HG03139 (cell line): ENCODE measurements around the gene MEI4.
"Not testable (repeated sequence)": the region's sequence is repeated elsewhere in the genome, so short reads cannot be mapped to it uniquely, and the experiment has no call there.

Source experiments
- ATAC-seq: cut with Tn5 transposase; IDR thresholded peaks from one replicate; pipeline ENCODE4 v1.9.1; 2021; ENCODE audit not compliant: unreplicated experiment

Gene MEI4

DNA sequence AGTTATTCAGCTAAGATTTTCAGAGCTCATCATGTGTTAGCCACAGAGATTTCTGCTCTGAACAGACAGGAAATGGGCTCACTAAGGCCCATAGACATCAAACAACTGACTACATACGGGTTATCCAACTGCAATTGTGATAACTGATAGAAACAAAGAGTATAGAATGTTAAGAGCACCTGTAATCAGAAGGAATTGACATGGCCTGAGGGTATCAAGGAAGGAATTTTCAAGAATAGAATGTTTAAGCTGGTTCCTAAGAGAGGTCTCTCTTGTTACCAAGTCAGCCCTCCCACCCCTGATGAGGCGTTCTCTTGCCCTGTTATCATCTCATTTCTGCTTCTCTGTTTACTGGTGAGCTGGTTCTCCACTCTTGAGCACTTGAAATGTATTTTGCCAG, at the start of gene MEI4:
Gene MEI4, plus strand, starts transcription at position 301 of the 400 bp plus-strand sequence. CDS start 37,633 bp downstream, outside the sequence.
- no peak for ATAC-seq

DNA sequence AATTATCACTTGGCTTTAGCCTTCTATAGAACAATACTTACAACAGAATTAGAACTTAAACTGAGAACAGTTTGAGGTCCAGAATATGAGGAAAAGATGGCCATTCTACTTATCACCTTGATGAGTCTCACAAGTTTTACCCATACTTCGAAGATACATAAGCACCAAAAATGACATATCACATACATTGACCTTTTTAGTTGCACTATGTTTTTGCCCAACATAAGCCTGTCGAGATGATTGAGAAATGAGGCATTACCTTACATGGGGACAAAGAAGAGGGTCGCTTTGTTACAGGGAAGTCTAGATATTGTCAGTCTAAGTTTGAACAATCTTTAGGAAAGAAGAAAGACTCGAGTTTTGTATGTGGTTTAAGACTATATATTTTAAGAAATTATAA, 48.4 kb upstream of the MEI4 start:
- no peak for ATAC-seq

GRCh38 chr6:77607004-77607403, 45.8 kb upstream of the MEI4 start:
- ATAC-seq, result no peak

GRCh38 chr6:77609106-77609505, 43.7 kb upstream of the MEI4 start:
- ATAC-seq, result no peak

DNA sequence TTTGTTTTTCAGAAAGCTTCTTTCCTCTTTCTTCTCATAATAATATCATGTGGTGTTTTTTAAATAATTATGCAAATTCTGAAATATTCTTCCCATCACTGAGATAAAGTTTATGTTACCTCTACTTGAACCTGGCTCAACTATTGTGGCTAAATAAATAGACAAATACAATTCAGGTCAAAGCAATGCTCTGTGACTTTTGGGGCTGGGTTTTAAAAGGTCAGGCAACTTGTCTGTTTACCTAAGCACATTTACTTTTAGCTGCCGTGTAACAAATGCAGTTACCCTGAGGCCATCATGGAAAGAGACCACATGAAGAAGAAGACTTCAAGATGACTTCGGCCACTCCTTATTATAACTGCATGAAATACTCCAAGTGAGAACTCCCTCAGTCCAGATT, 33.7 kb upstream of the MEI4 start:
- no peak for ATAC-seq

- no peak for ATAC-seq
These were observed 32.5 kb upstream of the MEI4 start for GRCh38 chr6:77620278-77620882.

- no peak for ATAC-seq
These were observed 28.3 kb upstream of the MEI4 start for GRCh38 chr6:77624515-77624914.

DNA sequence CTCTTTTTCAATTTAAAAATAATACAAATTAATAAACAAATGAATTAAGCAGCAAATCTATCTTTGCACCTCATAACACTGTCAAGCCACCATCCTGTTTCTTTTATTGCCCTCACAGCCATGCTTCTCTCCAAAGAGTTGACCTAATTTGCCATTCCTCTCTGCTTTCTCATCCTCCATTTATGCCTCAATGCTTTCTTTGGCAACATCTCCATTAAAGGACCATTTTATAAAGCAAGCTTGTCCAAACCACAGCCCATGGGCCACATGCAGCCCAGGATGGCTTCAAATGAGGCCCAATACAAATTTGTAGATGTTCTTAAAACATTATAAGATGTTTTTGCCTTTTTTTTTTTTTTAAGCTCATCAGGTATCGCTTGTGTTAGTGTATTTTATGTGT, 26.4 kb upstream of the MEI4 start:
- no peak for ATAC-seq

GRCh38 chr6:77630014-77630413, 22.8 kb upstream of the MEI4 start:
- ATAC-seq, result no peak

- no peak for ATAC-seq
These were observed 19.4 kb upstream of the MEI4 start for GRCh38 chr6:77633471-77633870.

- ATAC-seq, result no peak
These were observed 18.7 kb upstream of the MEI4 start for GRCh38 chr6:77633993-77634715.

DNA sequence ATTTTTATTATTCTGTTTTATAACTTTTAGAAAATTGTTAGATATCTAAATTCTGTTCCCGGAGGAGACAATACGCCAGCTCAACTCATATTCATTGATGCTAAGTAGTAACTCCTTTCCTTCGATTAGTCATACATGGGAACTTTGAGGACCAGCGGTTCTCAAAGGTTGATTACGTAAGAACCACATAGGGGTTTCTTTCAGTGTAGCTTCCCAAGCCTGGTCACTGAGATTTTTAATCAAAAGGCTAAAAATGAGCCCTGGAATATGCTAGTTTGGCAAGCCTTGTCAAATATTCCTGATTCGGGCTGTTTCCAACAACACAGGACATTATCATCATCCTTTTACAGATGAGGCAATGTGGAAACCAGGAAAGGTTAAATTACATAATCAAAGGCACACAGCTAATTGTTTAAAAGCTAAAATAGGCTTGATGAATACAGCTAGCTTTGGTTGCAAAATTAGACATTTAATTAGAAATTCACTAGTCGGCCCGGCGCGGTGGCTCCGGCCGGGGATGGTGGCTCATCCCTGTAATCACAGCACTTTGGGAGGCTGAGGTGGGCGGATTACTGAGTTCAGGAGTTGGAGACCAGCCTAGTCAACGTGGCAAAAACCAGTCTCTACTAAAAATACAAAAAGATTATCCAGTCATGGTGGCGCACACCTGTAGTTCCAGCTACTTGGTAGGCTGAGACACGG, 14.6 kb upstream of the MEI4 start:
- no peak for ATAC-seq

DNA sequence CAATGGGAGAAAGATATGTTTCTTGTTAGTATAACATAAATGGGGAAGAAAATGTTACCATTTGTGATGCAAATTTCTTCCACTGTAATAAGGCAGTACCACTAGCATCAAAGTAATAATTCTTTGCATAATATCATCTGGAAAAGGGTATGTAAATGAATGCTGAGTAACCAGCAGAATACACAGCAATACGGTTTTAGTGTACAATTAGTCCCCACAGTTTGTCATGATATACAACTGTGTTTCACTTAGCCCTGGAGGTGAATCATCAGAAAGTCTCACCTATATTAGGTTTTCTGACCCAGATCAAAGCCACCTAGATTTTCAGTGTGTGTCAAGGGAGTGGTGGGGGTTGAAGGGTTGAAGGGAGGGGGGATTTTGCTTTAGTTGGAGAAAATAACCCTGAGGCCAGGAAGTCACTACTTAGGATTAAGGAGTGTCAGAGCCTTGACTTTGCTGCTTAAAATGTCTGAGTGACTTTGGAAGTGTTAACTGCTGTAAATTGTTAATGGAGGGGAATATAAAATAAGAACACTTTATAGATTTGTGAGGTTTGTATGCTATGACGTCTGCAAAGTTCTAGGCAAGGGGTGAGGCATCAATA, 8.6 kb upstream of the MEI4 start:
- no peak for ATAC-seq

DNA sequence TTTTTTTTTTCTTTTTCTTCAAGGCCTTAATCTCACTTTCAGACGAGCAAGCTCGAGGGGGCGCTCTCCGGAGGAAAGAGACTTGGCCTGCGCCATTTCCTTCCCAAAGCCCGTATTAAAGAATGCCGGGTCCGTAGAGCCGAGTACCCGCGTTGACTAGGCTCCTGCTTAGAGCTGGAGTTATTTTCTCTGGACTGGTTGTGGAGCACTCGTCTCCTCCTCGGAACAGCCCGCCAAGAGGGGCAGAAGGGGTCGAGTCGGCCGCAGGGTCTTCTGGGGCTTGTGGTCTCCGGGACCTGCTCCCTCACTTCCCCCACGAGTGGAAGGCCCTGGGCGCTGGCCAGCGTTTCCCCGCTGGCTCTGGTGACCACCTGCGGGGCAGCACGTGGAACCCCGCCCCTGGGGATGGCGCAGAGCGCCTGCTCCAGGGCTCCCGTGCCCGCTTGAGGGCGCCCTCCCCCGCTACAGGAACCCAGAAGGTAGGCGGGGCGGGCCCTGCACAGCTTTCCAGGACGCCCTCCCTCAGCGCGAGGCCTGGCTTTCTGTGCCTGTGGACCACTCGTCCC, 2.7 kb upstream of the MEI4 start:
- ATAC-seq, result no peak

- ATAC-seq, result no peak
These were observed 977 bp downstream of the MEI4 start for GRCh38 chr6:77653816-77654215.

DNA sequence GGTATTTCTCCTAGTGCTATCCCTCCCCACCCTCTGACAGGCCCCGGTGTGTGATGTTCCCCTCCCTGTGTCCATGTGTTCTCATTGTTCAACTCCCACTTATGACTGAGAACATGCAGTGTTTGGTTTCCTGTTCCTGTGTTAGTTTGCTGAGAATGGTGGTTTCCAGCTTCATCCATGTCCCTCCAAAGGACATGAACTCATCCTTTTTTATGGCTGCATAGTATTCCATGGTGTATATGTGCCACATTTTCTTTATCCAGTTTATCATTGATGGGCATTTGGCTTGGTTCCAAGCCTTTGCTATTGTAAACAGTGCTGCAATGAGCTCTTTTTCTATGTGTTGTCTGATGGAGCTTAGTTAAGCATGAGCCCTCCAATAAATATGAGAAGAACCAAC, 2.2 kb downstream of the MEI4 start:
- ATAC-seq, result not testable (repeated sequence)

- no peak for ATAC-seq
These were observed 4.3 kb downstream of the MEI4 start for GRCh38 chr6:77656999-77657764.

DNA sequence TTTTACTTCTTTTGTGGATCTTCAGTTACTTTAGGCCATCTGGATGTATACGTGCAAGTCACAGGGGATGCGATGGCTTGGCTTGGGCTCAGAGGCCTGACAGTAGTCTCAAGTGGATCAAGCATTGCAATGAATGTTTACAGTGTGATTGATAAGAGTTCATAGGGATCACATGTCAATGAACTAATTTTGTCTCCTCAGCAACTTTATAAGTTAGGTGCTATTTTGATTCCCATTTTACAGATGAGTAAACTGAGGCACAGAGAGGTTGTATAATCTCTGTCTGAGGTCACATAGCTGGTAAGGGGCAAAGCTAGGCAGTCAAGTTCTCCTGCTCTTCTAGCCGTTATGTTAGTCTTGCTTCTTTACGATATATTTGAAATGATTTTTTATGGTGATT, 13.5 kb downstream of the MEI4 start:
- ATAC-seq, result no peak

- ATAC-seq, result no peak
These were observed 14.0 kb downstream of the MEI4 start for GRCh38 chr6:77666846-77667245.

GRCh38 chr6:77669913-77670312, 17.1 kb downstream of the MEI4 start:
- ATAC-seq, result no peak

DNA sequence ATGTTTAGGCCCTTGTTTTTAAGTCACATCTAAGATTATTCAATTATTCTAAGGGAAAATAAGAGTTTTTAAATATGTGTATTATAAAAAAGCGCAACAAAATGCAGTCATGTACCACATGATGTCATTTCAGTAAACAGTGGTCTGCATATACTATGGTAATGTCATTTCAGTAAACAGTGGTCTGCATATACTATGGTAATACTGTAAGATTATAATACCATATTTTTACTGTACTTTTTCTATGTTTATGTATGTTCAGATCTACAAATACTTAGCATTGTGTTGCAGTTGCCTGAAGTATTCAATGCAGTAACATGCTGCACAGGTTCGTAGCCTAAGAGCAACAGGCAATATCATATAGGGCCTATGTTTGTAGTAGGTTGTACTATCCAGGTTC, 21.4 kb downstream of the MEI4 start:
- ATAC-seq, result no peak
